MM.1S (cell line): Measurements from ENCODE around the gene TBRG4.
A peak's percentile ranks its signal among the peaks of the same experiment; 100 is the strongest.

ENCODE experiments used
- DNase-seq: peaks from one replicate; pipeline ENCODE4 v3.0.0-alpha.2; 2015
- H2AFZ ChIP-seq: fragments of 300-600 bp; sonication (generic); 2 replicates; pipeline ENCODE4 v1.6.0; 2016; ENCODE audit warnings: antibody characterized with exemption, low read length
- H3F3A ChIP-seq: fragments of 300-600 bp; sonication (generic); 2 replicates; pipeline ENCODE4 v1.6.1; 2016; ENCODE audit warnings: mild to moderate bottlenecking, antibody characterized with exemption, low read length, moderate library complexity, mixed read lengths; ENCODE audit not compliant: insufficient read depth
- H3K27ac ChIP-seq: fragments of 300-600 bp; sonication (generic); 2 replicates; pipeline ENCODE4 v1.5.1; 2016; ENCODE audit warnings: mild to moderate bottlenecking, low read length
- H3K27me3 ChIP-seq: fragments of 300-600 bp; sonication (generic); replicated peaks from 2 replicates; pipeline ENCODE4 v1.6.0; 2016; ENCODE audit warnings: low read length; ENCODE audit not compliant: insufficient read depth
- H3K36me3 ChIP-seq: fragments of 300-600 bp; sonication (generic); replicated peaks from 2 replicates; pipeline ENCODE4 v1.6.1; 2016; ENCODE audit warnings: mild to moderate bottlenecking, low read length, mixed read lengths; ENCODE audit not compliant: insufficient read depth
- H3K4me1 ChIP-seq: fragments of 300-600 bp; sonication (generic); 2 replicates; pipeline ENCODE4 v1.6.1; 2016; ENCODE audit warnings: low read length, mixed read lengths
- H3K4me2 ChIP-seq: fragments of 300-600 bp; sonication (generic); 2 replicates; pipeline ENCODE4 v1.6.0; 2016; ENCODE audit warnings: low read depth, low read length
- H3K4me3 ChIP-seq: fragments of 300-600 bp; sonication (generic); 2 replicates; pipeline ENCODE4 v1.5.1; 2016; ENCODE audit warnings: low read length, mixed read lengths
- H3K79me2 ChIP-seq: fragments of 300-600 bp; sonication (generic); 2 replicates; pipeline ENCODE4 v1.6.1; 2016; ENCODE audit warnings: mixed run types, low read length, mixed read lengths
- H3K9ac ChIP-seq: fragments of 300-600 bp; sonication (generic); 2 replicates; pipeline ENCODE4 v1.6.1; 2016; ENCODE audit warnings: low read length, mixed read lengths
- H3K9me2 ChIP-seq: fragments of 300-600 bp; sonication (generic); replicated peaks from 2 replicates; pipeline ENCODE4 v1.6.1; 2016; ENCODE audit warnings: mild to moderate bottlenecking, low read length, mixed read lengths; ENCODE audit not compliant: insufficient read depth
- H3K9me3 ChIP-seq: fragments of 300-600 bp; sonication (generic); replicated peaks from 2 replicates; pipeline ENCODE4 v1.6.1; 2016; ENCODE audit warnings: mild to moderate bottlenecking, low read length, mixed read lengths; ENCODE audit not compliant: insufficient read depth
- H4K20me1 ChIP-seq: fragments of 300-600 bp; sonication (generic); 2 replicates; pipeline ENCODE4 v1.6.1; 2016; ENCODE audit warnings: mild to moderate bottlenecking, low read length, moderate library complexity, mixed read lengths; ENCODE audit not compliant: insufficient read depth
- CTCF ChIP-seq: fragments of 300-600 bp; sonication (generic); IDR thresholded peaks from 2 replicates; pipeline ENCODE4 v1.5.1; 2016; ENCODE audit warnings: antibody characterized with exemption, low read length, mixed read lengths
- EZH2 ChIP-seq: fragments of 300-600 bp; sonication (generic); optimal IDR thresholded peaks from 2 replicates; pipeline ENCODE3; 2017; ENCODE audit warnings: low read depth, mild to moderate bottlenecking, antibody characterized with exemption, low read length, mixed read lengths
- EZH2phosphoT487 ChIP-seq: fragments of 300-600 bp; sonication (generic); IDR thresholded peaks from 2 replicates; pipeline ENCODE4 v1.6.1; 2018; ENCODE audit warnings: antibody characterized with exemption, low read length

TBRG4 gene

GRCh38 chr7:45092100-45092930 lies 19.2 kb downstream of the TBRG4 start:
- H3K4me1 ChIP-seq = no peaks in the 10 kb centered on the region
- no peak overlapping the region for H3K4me2 ChIP-seq

GRCh38 chr7:45089341-45089891 lies 22.1 kb downstream of the TBRG4 start:
- Histone ChIP-seq H2AFZ (peak overlapping the region; percentile 54), H3K9ac (no peak overlapping the region), H4K20me1 (no peaks in the 10 kb centered on the region), H3K27me3 (peaks cover 5% of the 10 kb centered on the region; the same call in 1 of the 2 replicates), H3K4me3 (peak overlapping the region; percentile 41; the same call in 1 of the 2 replicates), H3K4me1 (no peaks in the 10 kb centered on the region), H3K79me2 (no peaks in the 10 kb centered on the region), H3K36me3 (no peaks in the 10 kb centered on the region), H3K4me2 (peak overlapping the region; percentile 68; the same call in 1 of the 2 replicates), H3K27ac (no peak overlapping the region), H3F3A (no peaks in the 10 kb centered on the region), H3K9me2 (no peaks in the 10 kb centered on the region), H3K9me3 (no peaks in the 10 kb centered on the region)
- no peak for DNase-seq
- TF ChIP-seq CTCF = no peak
- TF ChIP-seq EZH2 = no peak
- no peak for TF ChIP-seq EZH2phosphoT487

More at GRCh38 chr7:45092100-45092930, 19.2 kb downstream of the TBRG4 start:
- no peaks in the 10 kb centered on the region; the same call in 1 of the 2 replicates for H3K27me3 ChIP-seq
- H3K27ac ChIP-seq = no peak overlapping the region
- no peak overlapping the region for H3K4me3 ChIP-seq
- DNase-seq = no peak
- H4K20me1 ChIP-seq = no peaks in the 10 kb centered on the region
- no peaks in the 10 kb centered on the region for H3F3A ChIP-seq
- no peak overlapping the region for H3K9ac ChIP-seq
- H3K79me2 ChIP-seq = no peaks in the 10 kb centered on the region
- H3K9me2 ChIP-seq = no peaks in the 10 kb centered on the region
- H2AFZ ChIP-seq = no peak overlapping the region
- no peak for TF ChIP-seq EZH2
- TF ChIP-seq EZH2phosphoT487 = no peak
- TF ChIP-seq CTCF = no peak
- no peaks in the 10 kb centered on the region for H3K36me3 ChIP-seq
- no peaks in the 10 kb centered on the region for H3K9me3 ChIP-seq

GRCh38 chr7:45088821-45089340 lies 22.6 kb downstream of the TBRG4 start, which contains the start of gene NACAD:
NACAD (minus strand) TSS chr7:45088969; CDS start chr7:45088894, 75 bp downstream.
- Histone ChIP-seq H3K9ac (no peak within 1 kb of the TSS), H3K4me2 (peak within 1 kb of the TSS; percentile 68; the same call in 1 of the 2 replicates), H3K9me3 (no peaks in the 10 kb centered on the region), H3K79me2 (no peaks in the 10 kb centered on the region), H3K27ac (no peak within 1 kb of the TSS), H3F3A (no peaks in the 10 kb centered on the region), H3K9me2 (no peaks in the 10 kb centered on the region), H2AFZ (peak within 1 kb of the TSS; percentile 54), H3K36me3 (no peaks in the 10 kb centered on the region), H3K4me1 (no peaks in the 10 kb centered on the region), H3K4me3 (peak within 1 kb of the TSS; percentile 41; the same call in 1 of the 2 replicates), H4K20me1 (no peaks in the 10 kb centered on the region), H3K27me3 (peaks cover 5% of the 10 kb centered on the region; the same call in 1 of the 2 replicates)
- TF ChIP-seq EZH2phosphoT487 (no peak), CTCF (no peak), EZH2 (no peak)
- DNase-seq = no peak
